GM12892 (cell line): ENCODE data around the gene RNF6.

Experiments
- POLR2A ChIP-seq: IDR thresholded peaks from 2 replicates; pipeline ENCODE4 v1.6.1; 2011; ENCODE audit warnings: low read depth, low read length, control low read depth
- POLR2AphosphoS5 ChIP-seq: IDR thresholded peaks from 2 replicates; pipeline ENCODE4 v1.6.1; 2011; ENCODE audit warnings: low read depth, low read length, control low read depth
- TAF1 ChIP-seq: IDR thresholded peaks from 2 replicates; pipeline ENCODE4 v1.6.1; 2011; ENCODE audit warnings: low read depth, mild to moderate bottlenecking, control low read depth, low read length, borderline replicate concordance

GRCh38 chr13:26221399-26221720 lies 754 bp downstream of the RNF6 start:
- TF ChIP-seq POLR2AphosphoS5 (no peak), POLR2A (no peak), TAF1 (no peak)
